GM21390 (cell line): Measurements from ENCODE around the gene CD9.

Experiments
- ATAC-seq: cut with Tn5 transposase; IDR thresholded peaks from one replicate; pipeline ENCODE4 v1.9.1; 2021; ENCODE audit not compliant: unreplicated experiment

The CD9 gene

GRCh38 chr12:6235906-6236640 lies 35.9 kb downstream of the CD9 start:
- ATAC-seq, result no peak

- ATAC-seq, result no peak
Measured at GRCh38 chr12:6236641-6236940, 36.4 kb downstream of the CD9 start.

- no peak for ATAC-seq
Measured at GRCh38 chr12:6237830-6238229, 37.6 kb downstream of the CD9 start.

GRCh38 chr12:6238875-6239274 lies 38.7 kb downstream of the CD9 start:
- ATAC-seq, result no peak

GRCh38 chr12:6241495-6241894 lies 41.3 kb downstream of the CD9 start:
- no peak for ATAC-seq

DNA sequence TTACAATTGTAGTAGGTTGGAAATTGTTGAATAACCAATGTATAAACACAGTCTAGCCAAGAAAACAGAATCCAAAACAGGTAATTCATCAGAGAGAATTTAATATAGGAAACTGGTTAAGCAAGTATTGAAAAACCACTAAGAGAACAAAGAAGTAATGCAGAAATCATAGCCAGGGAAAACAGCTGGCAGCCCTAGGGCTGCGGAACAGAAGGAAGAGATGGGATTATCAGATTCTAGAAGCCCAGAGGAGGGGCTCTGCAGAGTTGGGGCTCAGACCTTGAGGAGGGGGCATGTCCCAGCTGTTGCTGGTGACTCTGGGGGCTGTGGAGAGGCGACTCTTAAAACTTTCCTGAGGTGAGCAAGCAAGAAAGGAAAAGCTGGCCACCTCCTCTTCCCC lies 49.4 kb downstream of the CD9 start:
- ATAC-seq, result no peak

DNA sequence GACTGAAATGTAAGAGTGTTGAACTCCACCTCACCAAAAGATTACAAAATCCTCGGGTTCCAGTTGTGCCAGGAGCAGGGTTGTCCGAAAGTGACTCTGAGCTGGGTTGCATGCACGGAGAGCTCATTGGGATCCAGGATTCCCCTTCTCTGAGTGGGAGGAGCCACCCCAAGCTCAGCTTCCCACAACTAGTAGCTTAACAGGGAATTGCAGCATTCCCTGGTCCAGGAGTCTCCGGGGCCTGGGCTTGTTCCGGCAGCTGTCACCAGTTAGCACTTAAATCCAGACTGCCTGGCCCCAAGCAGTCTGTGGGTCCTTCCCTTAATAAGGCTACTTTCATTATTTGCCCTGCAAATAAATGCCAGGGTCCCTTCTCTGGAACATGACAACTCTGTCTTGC lies 50.1 kb downstream of the CD9 start:
- ATAC-seq, result no peak

DNA sequence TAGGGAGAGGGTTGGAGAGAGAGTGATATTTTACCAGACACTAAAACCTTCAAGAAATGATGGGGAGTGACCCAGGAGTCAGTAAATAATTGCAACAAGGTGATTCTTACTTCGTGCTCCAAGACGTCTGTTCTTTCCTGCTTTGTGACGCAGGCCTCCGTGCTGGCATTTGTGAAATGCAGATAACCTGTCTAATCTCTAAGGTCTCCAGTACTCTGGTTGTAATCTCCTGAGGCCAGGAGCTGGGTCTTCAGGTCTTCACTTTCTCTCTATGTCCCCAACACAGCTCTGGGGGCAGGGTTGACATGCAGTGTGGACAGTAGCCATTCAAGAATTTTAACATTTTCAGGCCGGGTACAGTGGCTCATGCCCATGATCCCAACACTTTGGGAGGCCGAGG lies 53.1 kb downstream of the CD9 start:
- no peak for ATAC-seq

GRCh38 chr12:6254491-6254890 lies 54.3 kb downstream of the CD9 start:
- no peak for ATAC-seq

DNA sequence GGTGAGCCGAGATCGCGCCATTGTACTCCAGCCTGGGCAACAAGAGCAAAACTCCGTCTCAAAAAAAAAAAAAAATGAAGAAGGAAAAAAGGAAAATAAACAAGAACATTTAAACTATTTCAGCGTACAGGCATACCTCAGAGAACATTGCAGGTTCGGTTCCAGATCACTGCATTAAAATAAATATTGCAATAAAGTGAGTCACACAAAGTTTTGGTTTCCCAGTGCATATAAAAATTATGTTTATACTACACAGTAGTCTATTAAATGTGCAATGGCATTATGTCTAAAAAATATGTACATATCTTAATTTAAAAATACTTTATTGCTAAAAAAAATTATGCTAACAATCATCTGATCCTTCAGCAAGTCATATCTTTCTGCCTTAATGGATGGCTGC lies 56.8 kb downstream of the CD9 start:
- no peak for ATAC-seq

DNA sequence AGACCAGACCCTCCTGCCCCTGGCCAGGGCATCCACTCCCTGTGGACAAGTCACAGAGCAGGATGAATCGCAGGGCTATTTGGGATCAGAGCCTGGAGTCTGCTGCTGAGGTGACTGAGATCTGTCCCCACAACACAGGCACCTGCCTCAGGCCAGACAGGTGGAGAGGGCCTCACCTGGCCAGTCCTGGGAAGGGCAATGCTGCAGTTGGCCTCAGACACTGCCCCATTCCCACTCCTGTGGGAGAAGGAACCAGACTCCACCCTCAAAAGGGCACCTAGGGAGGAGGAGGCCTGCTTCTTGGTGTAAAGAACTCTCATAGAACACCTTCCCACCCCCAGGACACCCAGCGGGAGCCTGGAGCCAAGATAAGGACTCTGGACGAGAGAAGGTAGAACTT lies 62.0 kb downstream of the CD9 start:
- no peak for ATAC-seq

DNA sequence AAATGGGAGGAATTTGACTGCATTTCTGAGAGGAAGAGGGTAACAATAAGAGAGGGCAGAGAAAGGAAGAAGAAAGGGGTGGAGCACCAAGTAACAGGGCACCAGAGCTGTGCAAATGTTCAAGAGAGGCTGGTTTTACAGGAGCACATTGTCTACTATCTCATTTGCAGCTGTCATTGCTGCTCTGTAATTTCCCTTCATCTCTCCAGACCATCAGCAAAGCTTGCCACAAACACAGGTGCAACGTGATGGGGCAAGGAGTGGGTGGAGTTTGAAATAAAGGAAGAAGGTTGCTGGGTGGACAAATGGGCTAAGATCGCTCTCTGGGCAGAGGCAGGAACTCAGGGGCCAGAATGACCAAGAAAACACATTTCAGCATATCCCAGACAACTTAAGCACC lies 62.4 kb downstream of the CD9 start:
- ATAC-seq, result no peak

DNA sequence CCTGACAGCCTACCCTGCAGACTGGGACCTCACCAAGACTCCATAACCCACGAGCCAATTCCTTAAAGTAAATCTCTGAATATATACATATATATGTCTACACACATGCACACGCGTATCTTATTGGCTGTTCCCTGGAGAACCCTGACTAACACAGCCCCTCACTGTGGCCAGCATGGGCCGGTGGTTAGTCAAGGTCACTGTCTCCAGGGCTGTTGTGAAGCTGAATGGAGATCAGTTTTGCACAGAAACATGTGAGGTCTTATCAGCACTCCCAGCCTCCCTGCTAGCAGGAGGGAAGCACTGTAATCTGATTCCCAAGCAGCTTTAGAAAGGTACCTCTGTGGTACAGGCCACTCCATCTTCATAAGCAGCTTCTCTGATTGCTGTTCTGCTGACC lies 63.7 kb downstream of the CD9 start:
- ATAC-seq, result no peak

DNA sequence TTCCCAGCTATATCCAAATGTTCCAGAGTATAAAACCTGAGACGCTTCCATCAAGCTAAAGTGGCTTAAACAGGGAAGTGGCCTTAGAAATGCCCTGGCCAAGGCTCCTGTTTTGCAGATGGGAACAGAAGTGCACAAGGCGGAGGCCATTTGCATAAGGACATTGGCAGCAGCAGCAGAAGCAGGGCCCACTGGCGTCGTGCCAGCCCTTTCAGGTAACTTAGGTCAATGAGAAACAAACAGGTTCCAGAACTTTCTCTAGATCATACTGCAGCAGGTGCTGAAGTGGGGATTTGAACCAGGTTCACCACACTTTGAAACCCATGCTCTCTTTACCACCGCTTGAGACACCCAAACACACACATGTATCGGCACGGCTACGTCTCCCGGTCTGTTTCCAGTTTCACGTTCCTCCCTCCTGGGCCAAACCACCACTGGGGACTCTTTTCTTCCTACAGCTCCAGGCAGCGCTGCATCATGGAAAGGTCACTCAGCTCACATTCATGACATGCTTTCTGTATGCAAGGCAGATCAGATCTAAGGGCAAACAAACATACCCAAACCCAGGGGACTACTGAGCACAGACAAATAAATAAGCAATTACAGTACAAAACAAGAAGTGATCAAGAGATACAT lies 64.3 kb downstream of the CD9 start:
- ATAC-seq, result no peak

DNA sequence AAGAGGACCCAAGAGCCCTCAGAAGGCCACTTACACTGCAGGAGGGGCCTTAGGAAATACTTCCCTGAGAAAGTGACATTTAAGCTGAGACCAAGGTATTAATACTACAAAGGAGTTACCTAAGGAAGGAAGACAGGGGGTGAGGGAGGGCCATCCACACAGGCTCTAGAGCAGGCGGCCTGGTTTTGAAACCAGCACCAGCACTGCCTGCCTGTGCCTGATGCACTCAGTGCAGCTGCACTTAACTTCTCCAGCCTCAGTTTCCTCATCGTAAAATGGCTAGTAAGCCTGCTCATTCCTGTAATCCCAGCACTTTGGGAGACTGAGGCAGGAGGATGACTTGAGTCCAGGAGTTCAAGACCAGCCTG lies 64.8 kb downstream of the CD9 start:
- no peak for ATAC-seq

DNA sequence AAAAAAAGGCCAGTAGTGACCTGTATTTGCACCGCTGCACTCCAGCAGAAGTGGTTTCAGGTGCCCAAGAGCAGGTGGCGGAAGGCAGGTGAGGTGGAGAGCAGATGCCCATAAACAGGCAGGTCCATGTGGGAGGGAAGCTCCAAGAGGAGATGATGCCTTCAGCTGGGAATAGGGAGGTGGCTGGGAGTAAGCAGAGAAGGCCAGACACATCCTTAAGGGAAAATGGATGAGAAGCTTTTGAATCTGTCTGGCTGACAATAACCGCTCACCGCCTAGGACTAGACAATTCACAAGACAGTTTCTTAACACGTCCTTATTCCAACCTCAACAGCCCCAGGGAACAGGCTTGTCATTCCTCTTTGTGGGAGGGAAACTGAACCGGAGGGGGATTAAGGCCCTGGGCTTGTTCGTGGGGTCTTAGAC lies 66.4 kb downstream of the CD9 start:
- ATAC-seq, result no peak

GRCh38 chr12:6266971-6267721 lies 66.9 kb downstream of the CD9 start:
- ATAC-seq, result no peak

GRCh38 chr12:6268484-6269157 lies 68.4 kb downstream of the CD9 start:
- no peak for ATAC-seq

GRCh38 chr12:6269986-6270385 lies 69.8 kb downstream of the CD9 start:
- ATAC-seq, result no peak

DNA sequence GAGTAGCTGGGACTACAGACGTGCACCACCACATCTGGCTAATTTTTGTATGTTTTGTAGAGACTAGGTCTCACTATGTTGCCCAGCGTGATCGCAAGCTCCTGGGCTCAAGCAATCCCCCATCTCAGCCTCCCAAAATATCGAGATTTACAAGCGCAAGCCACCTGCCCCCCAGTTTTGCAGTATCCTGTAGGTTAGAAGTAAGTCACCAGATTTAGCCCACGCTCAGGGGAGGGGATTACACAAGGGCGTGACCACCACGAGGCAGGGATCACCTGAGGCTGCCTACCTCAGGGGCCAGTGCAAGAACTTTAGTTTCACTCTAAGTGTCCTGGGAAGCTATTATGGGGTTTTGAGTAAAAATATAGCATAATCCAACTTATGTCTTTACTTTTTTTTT lies 71.1 kb downstream of the CD9 start:
- ATAC-seq, result no peak

GRCh38 chr12:6272300-6273204 lies 72.4 kb downstream of the CD9 start:
- ATAC-seq, result no peak
